GM18526 (cell line): ENCODE results near the gene CPM.

ENCODE experiments used
- POLR2A ChIP-seq: IDR thresholded peaks from 3 replicates; pipeline ENCODE4 v1.6.1; 2011; ENCODE audit not compliant: insufficient read length; ENCODE audit errors: extremely low read depth

CPM gene

GRCh38 chr12:68962877-68963855 is 30.2 kb upstream of the CPM start:
- TF ChIP-seq POLR2A: no peak

DNA sequence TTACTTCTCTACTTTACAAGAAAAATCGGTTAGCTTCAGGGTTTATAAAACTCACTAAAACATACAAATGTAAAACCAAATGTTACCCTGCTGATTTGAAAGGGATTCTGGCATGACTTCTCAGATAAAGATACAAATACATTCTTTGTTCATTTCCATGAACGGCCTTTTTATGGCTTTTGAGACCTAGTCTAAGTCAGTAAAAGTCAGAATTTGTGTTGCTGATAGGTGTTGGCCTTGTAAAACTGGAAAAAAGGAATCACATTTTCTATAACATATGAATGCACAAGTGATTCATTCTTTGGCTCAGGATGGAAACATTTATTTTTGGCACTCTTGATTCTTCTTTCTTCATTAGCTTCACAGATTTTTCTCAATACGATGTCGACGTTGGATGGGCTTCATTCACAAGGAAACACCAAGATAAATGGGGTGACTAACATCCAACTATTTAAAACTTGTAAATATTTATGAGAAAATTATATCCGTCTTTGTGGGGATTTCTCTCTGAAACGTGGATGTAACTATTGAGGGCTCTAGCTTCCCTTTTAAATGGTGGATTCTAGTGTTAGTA is 27.0 kb upstream of the CPM start:
- no peak for TF ChIP-seq POLR2A

- no peak for TF ChIP-seq POLR2A
Observed at GRCh38 chr12:68959143-68959858, 26.3 kb upstream of the CPM start.

- no peak for TF ChIP-seq POLR2A
Observed at GRCh38 chr12:68958322-68958721, 25.4 kb upstream of the CPM start.

DNA sequence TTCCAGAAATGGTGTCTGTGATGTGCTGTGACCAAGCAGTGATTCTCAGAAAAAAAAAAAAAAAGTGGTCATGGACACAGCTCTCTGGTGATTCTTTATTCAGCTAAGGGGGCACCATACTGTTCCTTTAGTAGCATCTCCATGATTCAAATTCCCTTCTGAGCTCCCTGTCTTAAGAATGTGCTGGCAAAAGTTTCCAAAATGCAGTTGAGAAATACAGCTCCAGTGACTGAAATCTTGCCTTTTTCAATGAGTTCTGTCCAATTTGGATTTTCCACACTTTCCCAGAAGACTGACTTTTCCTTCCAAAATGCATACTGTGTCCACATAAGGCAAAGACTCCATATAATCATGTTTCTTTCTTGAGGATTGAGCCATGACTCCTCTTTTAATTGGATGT is 24.3 kb upstream of the CPM start:
- TF ChIP-seq POLR2A: no peak

GRCh38 chr12:68956466-68956865 is 23.5 kb upstream of the CPM start:
- TF ChIP-seq POLR2A: no peak

GRCh38 chr12:68954811-68955210 is 21.8 kb upstream of the CPM start:
- no peak for TF ChIP-seq POLR2A

DNA sequence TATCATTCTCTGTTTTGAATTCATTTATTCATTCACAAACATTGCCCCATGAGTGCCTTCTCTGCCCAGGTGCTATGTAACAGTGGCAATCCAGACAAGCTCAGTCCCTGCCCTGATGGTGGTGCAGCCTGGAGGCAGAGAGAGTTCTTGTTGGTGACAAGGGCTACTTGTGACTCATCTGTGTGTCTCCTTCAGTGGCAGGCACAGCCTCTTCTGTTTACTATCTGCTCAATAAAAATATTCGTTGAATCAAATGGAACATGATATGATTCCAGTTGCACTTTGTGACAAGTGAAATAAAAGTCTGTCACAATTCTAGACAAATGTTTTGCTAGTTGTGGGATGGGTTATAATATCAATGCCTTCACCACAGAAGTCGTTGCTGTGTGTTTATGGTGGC is 20.6 kb upstream of the CPM start:
- no peak for TF ChIP-seq POLR2A

GRCh38 chr12:68951652-68952051 is 18.7 kb upstream of the CPM start:
- no peak for TF ChIP-seq POLR2A

DNA sequence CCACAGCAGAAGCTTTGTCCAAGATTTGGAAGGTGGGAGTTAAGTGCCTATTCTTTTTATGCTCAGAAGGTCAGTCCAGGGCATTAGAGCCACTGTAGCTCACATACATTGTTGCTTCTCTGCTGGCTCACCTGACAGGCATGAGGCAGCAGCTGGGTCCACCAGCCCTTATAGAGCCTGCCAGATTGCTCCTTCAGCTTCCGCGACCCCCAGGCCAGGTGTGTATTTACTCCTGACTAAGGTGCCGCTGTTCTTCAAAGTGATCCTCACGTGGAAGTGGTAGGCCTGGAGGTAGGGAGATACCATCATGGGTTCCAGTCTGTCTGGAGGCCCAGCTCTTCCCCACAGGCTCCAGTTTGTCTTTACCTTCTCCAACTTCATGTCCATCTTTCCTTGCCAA is 17.5 kb upstream of the CPM start:
- TF ChIP-seq POLR2A: no peak

- no peak for TF ChIP-seq POLR2A
Observed at GRCh38 chr12:68945255-68945654, 12.3 kb upstream of the CPM start.

DNA sequence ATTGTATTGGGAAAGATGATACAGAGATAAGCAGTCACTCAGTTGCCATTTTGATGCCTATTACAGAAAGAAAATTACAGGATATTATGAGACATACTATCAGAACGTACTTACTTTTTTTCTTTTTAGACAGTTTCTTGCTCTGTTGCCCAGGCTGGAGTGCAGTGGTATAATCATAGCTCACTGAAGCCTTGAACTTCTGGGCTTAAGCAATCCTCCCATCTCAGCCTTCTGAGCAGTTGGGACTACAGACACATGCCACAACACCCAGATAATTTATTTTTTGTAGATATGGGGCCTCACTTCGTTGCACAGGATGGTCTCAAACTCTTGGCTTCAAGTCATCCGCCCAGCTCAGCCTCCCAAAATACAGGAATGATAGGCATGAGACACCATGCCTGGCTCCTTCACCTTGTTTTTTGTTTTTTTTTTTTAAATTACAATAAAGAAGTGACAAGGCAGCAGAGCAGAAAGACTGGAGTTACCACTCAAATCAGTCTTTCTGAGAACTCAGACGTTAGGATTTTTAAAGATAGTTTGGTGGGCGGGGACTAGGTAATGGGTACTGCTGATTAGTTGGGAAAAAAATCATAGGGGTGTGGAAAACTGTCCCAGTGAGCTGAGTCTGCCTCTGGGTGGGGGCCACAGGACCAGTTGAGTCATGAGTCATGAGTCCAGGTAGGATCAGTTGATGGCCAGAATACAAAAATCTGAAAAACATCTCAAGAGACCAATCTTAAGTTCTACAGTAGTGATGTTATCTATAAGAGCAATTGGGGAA is 11.5 kb upstream of the CPM start:
- no peak for TF ChIP-seq POLR2A

DNA sequence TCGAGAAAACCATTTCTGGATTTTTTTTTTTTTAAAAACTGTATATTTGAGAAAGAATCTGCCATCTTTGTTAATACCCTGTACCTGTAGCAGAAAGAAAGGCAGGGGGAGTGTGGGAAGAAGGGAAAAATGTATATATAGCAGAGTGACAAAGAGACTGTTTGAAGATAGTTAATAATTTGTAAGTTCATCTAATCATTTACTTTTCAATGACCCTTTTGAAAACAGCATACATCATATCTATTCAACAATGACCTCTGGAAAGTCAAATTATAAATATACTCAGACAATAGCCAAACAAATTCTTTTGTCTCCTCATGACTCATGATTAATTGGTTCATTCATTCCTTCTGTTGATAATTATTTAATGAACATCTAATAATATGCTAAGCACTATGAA is 10.9 kb upstream of the CPM start:
- TF ChIP-seq POLR2A: no peak

DNA sequence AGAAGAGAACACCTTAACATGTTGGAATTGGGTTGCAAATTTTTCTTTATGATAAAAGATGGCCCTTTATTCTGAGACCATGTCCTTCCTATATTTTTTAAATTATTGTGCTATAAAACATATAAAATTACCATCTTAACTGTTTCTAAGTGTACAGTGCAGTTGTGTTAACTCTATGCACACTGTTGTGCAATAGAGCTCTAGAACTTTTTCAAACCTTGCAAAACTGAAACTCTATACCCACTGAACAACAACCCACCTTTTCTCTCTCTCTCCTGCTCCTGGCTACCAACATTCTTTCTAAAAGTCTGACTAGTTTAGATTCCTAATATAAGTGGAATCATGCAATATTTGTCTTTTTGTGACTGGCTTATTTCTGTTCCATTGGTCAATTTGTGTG is 7.8 kb upstream of the CPM start:
- TF ChIP-seq POLR2A: no peak

- no peak for TF ChIP-seq POLR2A
Observed at GRCh38 chr12:68939505-68939904, 6.5 kb upstream of the CPM start.
